NK-92 treated with Interleukin-12 subunit alpha and Interleukin-12 subunit beta, amount 100 ng/mL, for 24 hours (cell line): Measurements from ENCODE around the gene EMC7.
"Not testable (repeated sequence)": the region's sequence is repeated elsewhere in the genome, so short reads cannot be mapped to it uniquely, and the experiment has no call there.

Experiments
- DNase-seq: peaks from one replicate; lab custom pipeline; 2025; lab: John Stamatoyannopoulos, UW

EMC7 gene

DNA sequence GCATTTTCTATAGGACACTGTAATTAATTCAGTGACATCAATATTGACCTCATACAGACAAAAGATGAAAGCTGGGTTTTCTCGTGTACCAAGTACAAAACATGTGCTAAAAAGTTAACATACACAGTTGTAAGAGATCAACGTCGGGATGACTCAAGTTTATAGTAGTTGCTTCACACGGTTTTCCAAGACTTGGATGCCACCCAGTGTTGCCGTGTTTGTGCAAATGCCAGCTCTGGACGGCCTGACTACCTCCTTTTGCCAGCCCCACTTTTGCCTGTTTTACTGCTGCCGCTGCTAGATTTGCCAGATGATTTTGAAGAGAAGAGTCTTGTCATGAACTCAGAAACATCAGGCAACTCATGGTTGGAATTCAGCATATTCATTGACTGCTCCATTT lies 17.6 kb downstream of the EMC7 start:
- DNase-seq = no peak

GRCh38 chr15:34079904-34080303 lies 21.8 kb downstream of the EMC7 start:
- DNase-seq = no peak

DNA sequence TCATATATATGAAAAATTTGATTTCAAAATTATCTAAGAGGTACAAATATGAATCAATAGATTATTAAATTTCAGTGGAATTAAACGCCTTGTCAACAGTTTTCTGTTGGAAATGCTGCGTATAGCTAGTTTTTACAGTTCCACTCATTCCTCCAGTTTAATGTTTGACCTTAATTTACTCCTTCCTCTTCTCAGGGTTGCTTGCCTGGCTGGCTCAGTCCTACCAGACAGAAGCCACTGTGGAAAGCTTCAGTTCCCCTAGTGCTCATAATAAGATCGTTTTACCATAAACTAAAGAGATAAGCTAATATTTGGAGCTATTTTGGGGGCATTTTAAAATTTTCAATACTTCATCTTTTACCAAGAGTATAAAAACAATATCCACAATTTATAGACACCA lies 22.8 kb downstream of the EMC7 start:
- DNase-seq = no peak

- no peak for DNase-seq
These were observed 24.9 kb downstream of the EMC7 start for GRCh38 chr15:34076785-34077184.

DNA sequence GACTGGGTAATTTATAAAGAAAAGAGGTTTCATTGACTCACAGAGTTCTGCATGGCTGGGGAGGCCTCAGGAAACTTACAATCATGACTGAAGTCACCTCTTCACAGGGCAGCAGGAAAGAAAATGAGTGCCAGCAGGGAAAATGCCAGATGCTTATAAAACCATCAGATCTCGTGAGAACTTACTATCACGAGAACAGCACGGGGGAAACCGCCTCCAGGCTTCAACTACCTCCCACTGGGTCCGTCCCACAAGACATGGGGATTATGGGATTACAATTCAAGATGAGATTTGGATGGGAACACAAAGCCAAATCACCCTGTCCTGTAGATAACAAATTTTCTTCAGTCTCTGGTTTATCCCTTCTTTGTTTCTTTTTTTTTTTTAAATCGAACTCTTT lies 31.7 kb downstream of the EMC7 start:
- DNase-seq = no peak

DNA sequence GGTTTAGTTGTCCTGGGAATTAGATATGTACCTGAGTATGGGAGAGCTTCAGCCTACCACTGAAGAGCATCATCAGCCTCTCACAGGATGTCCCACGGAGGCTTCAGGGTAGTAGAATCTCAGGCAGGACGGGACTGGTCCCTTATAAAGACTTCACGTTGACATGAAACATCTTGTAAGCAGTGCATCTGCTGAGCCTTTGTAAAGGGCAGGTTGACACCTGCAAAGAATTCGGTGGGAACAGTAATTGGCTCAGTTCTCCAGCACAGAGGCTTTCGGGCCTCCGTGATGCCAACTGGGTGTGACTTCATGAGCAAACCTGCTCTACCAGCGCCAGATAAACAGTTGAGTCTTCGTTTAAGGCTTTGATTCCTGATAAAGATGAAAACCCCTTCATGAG lies 35.7 kb downstream of the EMC7 start:
- DNase-seq = no peak

- DNase-seq = no peak
These were observed 36.4 kb downstream of the EMC7 start for GRCh38 chr15:34065261-34065660.

- no peak for DNase-seq
These were observed 37.2 kb downstream of the EMC7 start for GRCh38 chr15:34064438-34064837.

- no peak for DNase-seq
These were observed 41.7 kb downstream of the EMC7 start for GRCh38 chr15:34059946-34060345.

GRCh38 chr15:34059476-34059875 lies 42.2 kb downstream of the EMC7 start:
- no peak for DNase-seq

- no peak for DNase-seq
These were observed 44.8 kb downstream of the EMC7 start for GRCh38 chr15:34056911-34057310.

- no peak for DNase-seq
These were observed 45.6 kb downstream of the EMC7 start for GRCh38 chr15:34055868-34056595.

GRCh38 chr15:34054081-34054707 lies 47.5 kb downstream of the EMC7 start:
- DNase-seq = no peak

DNA sequence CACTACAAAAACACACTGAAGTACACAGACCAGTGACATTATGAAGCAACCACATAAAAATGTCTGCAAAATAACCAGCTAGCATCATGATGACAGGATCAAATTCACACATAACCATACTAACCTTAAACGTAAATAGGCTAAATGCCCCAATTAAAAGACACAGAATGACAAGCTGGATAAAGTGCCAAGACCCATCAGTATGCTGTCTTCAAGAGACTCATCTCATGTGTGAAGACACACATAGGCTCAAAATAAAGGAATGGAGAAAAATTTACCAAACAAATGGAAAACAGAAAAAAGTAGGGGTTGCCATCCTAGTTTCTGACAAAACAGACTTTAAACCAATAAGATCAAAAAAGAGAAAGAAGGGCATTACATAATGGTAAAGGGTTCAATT lies 51.3 kb downstream of the EMC7 start:
- DNase-seq = not testable (repeated sequence)

DNA sequence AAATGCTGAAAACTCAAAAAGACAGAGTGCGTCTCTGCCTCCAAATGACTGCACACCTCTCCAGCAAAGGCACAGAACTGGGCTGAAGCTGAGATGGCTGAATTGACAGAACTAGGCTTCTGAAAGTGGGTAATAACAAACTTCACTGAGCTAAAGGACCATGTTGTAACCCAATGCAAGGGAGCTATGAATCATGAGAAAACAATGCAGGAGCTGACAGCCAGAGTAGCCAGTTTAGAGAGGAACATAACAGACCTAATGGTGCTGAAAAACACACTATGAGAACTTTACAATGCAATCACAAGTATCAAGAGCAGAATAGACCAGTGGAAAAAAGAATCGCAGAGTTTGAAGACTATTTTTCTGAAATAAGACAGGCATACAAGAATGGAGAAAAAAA lies 52.5 kb downstream of the EMC7 start:
- DNase-seq = no peak

GRCh38 chr15:34047893-34048775 lies 53.5 kb downstream of the EMC7 start:
- DNase-seq = no peak

DNA sequence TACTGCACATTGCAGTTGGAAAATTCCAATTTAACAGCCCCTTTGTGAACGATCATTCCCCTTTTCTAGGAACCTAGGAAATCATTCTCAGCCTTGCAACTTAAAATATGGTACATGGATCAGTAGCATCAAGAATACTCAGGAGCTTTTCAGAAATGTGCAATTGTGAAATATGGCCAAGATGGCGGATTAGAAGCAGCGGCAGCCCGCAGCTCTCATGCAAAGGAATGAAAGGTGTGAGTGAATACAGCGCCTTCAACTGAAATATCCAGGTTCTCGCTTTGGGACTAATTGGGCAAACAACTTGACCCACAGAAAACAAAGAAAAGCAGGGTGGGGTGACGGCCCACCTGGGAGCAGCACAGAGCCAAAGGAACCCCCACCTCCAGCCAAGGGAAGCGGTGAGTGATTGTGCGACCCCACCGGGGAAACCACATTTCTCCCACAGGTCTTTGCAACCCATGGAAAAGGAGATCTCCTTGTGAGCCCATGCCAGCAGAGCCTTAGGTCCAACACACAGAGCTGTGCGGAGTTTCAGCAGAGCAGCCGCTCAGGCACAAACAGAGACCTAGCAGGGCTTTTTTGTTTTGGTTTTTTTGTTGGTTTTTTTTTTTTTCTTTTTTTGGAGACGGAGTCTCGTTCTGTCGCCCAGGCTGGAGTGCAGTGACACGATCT lies 55.1 kb downstream of the EMC7 start:
- no peak for DNase-seq

GRCh38 chr15:34043813-34044212 lies 57.8 kb downstream of the EMC7 start:
- no peak for DNase-seq

- no peak for DNase-seq
These were observed 58.3 kb downstream of the EMC7 start for GRCh38 chr15:34043391-34043790.

- no peak for DNase-seq
These were observed 61.9 kb downstream of the EMC7 start for GRCh38 chr15:34039790-34040113.

- DNase-seq = peak; percentile 48
These were observed 62.5 kb downstream of the EMC7 start, which contains the start of gene AVEN for GRCh38 chr15:34038871-34039789. Gene AVEN, minus strand, starts transcription at chr15:34039204. Its CDS starts 158 bp downstream, at chr15:34039046.
